HG02973 (cell line): Measurements from ENCODE around the gene TYW1.
"Not testable (repeated sequence)": the region's sequence is repeated elsewhere in the genome, so short reads cannot be mapped to it uniquely, and the experiment has no call there.

Experiments used
- ATAC-seq: cut with Tn5 transposase; IDR thresholded peaks from one replicate; pipeline ENCODE4 v1.9.1; 2021; ENCODE audit warnings: moderate library complexity; ENCODE audit not compliant: unreplicated experiment

Gene TYW1

DNA sequence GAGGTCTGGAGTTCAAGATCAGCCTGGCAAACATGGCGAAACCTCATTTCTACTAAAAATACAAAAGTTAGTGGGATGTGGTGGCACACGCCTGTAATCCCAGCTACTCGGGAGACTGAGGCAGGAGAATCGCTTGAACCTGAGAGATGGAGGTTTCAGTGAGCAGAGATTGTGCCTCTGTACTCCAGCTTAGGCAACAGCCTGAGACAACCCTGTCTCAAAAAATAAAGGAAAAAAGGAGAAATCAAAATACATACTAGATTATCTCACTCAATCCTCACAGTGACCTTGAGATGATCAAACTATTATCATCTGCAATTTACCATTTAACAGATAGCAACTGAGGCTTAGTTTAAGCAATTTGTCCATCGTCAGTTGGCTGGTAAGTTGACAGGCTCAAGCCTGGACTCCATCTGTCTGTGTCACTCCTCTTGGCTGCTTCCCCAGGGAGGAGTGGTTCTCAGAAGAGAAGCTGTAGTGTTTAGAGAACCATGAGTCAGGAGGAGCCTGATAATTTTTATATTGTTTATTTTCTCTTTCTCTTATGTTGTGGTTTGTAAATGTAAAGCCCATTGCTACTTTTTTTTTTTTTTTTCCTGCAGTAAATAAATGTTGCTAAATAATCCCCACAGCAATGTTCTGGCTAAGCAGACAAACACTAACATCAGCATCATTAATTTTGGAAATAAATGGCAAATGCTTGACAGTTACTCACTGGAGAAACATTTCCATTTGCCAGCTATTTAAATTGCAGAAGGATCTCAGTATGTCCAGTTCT, 46.3 kb downstream of the TYW1 start:
- not testable (repeated sequence) for ATAC-seq

DNA sequence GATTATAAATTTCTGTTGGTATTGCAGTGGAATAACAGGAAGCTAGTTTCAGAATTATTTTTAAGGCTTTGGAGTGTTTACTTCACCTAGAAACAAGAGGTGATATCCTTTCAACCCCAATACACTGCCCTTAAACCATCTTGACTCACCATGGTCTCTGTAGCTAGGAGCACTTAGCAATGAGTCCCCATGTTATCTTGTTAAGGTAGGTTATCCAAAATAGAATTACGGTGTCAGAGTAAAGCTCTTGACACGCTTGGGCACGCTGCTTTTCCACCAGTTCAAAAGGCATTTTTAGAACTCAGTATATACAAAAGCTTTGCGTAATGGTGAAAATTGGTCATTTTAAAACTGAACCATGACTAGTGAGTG, 46.9 kb downstream of the TYW1 start:
- ATAC-seq: not testable (repeated sequence)

DNA sequence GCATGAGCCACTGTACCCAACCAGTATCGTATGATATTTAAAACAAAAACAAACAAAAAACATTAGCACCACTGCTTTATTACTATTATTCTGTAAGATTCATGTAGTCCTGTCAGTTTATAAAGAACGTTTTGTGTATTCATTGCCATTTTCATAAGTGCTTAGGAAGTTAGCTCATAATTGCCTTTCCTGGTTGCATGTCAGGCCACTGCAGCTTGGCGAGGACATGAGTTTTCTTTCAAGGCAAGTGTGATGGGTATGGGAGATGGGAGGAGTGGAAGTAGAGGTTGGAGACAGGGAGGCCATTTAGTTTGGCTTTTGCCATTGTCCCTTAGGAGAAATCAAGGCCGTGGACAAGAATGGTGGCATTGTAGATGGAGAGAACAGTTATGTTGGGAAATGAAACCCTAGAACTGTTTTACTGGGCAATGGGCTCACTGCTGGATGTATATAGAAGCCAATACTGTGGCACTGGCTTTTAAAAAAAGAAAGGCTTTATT, 48.9 kb downstream of the TYW1 start:
- no peak for ATAC-seq

DNA sequence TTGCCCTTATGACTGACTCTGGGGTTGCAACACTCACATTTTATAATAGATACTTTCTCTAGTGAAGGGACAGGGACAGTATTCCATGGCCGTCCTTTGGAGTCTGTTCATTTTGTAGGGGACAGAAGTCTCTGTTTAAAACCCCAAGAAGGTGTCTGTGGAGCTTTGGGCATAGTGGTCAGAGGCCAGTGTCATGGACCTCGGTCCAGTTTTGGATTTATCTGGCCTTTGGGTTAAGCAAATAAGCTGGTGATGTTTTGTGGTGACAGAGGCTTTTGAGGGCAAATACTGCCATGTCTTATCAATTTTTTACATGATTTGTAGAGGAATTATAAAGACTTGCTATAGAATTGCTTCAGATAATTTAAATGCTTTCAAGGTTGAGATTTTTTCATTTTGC, 50.2 kb downstream of the TYW1 start:
- ATAC-seq: not testable (repeated sequence)

DNA sequence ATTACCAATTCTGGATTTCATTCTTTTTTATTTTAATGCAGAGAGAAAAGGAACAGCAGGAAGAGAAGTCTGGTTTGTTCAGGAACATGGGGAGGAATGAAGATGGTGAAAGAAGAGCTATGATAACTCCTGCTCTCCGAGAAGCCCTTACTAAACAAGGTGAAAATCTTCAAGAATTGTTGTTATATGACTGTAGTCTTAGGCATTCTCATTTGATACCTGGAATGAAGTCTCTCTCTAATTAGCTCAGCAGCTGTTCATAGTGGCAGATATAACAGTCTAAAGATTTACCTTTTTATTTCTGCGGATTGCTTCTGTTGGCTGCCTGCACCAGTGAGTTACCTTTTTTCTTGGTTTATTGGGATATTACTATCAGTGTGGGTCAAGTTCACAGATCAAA, 53.3 kb downstream of the TYW1 start:
- not testable (repeated sequence) for ATAC-seq

DNA sequence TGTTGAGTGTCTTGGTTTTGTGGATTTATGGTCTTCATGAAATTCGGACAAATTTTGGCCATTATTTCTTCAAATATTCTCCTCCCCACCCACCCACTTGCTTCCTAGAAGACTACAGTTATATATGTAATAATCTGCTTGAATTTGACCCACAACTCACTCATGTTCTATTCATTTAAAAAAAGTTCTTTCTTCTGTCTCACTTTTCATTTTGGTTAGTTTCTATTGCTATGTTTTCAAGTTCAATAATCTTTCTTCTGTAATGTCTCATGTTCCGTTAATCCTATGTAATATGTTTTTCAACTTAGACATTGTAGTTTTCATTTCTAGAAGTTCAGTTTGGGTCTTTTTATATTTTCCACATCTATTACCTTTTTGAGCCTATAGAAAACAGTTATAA, 55.5 kb downstream of the TYW1 start:
- ATAC-seq: not testable (repeated sequence)

DNA sequence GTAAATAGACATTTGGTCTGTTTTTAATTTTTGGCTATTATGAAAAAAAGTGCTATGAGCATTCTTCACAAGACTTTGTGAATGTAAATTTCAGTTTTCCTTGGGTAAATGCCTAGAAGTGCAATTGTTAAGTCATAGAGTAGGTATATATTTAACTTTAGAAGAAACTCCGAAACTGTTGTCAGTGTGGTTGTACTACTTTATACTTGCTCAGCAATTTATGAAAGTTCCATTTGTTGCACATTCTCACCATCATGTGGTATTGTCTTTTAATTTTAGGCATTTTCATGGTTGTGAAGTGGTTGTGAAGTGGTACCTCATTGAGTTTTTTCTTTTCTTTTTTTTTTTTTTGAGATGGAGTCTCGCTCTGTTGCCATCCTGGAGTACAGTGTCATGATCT, 60.0 kb downstream of the TYW1 start:
- no peak for ATAC-seq

DNA sequence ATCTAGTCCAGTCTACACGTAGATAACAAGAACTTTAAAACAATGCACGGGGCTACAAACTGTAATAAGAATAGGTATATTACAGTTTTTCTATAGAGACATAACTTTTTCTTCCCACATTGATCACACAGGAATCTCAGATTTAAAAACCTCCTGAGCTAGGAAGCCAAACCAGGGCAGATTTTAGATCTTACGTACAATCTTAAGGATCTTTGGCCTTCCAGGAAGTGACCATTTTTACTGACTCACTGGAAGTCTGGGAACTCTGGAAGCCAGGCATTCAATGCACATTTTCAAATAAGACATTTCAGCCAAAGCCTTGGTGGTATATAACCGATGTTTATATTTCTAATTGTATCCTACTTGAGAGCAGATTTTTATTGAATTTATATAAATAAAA, 64.7 kb downstream of the TYW1 start:
- ATAC-seq: not testable (repeated sequence)

DNA sequence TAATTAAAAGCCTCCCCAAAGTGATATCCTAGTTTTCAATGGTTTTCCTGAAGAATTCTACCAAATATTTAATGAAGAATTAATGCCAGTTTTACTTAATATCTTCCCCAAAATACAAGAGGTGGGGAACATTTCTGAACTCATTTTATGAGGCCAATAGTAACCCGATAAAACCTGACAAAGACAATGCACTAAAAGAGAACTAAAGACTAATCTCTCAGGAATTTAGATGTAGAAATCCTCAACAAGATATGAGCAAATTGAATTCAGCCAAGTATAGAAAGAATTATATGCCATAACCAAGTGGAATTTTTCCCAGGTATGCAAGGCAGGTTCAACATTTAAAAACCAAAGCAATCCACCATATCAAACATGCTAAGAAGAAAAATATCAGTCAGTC, 66.2 kb downstream of the TYW1 start:
- ATAC-seq: not testable (repeated sequence)

DNA sequence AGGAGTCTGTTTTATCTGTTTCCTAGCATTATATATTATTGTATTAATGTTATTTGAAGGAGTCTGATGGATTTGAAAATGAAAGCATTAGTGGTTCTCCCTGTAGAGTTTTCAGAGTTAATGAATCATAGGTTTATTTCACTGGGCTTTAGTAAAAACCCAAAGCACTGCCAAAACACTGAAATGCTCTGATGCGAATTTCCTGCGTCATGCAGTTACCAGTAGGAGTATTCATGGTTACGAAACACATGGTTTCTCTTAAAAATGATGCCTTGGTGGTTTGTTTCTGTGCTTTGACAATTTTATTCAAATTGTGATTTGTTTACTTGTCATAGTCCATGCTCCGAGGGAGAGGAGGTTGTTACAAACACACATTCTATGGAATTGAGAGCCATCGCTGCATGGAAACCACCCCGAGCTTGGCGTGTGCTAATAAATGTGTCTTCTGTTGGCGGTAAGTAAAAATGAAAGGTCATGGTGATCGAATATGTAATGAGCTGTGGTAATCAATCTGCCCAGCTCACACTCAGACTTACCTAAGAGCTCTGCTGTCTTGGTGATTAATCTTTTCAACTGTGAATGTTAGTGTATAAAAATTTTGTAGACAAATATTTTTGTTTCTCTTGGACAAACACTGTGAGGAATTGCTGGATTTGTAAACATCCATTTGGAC, 70.5 kb downstream of the TYW1 start:
- ATAC-seq: not testable (repeated sequence)

DNA sequence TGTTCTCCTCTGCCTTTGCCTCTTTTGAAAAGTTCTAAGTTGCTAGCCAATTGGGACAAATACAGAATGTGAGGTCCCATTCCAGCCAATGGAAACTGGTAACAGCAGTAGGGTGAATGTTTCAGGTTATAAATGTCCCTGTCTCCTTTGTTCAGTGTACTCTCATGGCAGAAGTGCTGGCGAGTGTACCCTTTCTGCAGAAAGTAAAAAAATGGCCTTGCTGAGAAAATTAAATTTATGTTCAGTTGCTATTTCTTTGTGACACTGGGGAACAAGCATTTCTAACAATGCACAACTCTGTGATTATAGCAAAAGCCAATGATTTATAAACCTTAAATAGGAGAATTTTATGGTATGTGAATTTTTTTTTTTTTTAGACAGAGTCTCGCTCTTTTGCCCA, 79.5 kb downstream of the TYW1 start:
- not testable (repeated sequence) for ATAC-seq

DNA sequence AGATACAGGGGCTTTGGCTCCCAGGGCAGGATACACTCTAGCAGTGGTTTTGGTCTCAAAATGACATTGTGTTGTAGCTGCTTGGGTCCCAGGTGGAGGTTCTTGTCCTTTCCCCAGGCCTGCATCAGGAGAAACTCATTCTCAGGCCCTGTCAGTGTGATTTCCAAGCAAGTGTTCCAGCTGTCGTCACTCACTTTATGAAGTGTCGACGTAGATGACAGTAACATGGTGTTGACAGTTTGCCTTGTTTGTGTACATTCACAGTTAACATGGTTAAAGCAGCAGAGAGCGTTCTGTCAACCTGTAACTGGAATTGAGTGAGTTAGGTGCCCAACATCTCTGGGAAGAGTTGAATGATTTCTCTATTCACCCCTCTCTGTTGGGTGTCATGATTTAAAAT, 86.2 kb downstream of the TYW1 start:
- ATAC-seq: not testable (repeated sequence)

DNA sequence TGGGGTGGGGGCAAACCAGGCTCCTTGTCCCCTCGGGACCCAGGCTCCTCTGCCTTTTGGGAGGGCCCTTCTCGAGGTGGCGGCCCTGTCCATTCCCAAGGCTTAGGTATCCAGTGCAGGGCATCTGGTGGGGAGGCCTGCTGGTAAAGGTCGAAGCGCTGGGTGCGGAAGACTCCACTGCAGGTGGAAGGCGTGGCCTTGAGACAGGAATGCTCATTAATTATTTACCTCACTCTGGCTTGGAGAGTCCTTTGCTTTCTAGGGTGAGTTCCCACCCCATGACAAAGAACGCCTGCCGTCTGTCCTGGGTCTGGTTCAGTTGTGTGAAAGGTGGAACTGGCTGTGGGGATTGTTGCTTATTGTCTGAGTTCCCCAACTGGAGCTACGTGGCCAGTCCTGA, 92.6 kb downstream of the TYW1 start:
- ATAC-seq: not testable (repeated sequence)

DNA sequence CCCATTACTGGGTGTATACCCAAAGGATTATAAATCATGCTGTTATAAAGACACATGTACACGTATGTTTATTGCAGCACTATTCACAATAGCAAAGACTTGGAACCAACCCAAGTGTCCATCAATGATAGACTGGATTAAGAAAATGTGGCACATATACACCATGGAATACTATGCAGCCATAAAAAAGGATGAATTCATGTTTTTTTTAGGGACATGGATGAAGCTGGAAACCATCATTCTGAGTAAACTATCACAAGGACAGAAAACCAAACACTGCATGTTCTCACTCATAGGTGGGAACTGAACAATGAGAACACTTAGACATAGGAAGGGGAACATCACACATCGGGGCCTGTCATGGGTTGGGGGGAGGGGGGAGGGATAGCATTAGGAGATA, 94.4 kb downstream of the TYW1 start:
- not testable (repeated sequence) for ATAC-seq

DNA sequence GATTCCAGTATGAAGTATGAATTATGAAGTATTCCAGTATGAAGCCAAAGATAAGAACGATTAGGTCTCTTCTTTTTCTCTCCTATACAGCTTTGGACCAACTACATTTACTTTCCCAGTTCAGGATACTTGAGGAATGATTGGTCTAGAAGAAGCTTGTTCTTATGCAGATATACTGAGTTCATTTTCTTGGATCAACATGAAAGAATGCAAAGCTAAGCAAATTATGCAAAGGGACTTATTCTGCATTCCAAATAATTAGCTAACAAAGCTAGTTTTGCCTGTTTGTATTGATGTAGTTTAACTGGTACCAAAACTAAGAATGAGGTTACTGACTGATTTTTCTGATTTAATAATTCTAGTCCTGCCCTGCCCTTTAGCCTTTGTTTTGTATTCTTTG, 101.4 kb downstream of the TYW1 start:
- ATAC-seq: not testable (repeated sequence)

DNA sequence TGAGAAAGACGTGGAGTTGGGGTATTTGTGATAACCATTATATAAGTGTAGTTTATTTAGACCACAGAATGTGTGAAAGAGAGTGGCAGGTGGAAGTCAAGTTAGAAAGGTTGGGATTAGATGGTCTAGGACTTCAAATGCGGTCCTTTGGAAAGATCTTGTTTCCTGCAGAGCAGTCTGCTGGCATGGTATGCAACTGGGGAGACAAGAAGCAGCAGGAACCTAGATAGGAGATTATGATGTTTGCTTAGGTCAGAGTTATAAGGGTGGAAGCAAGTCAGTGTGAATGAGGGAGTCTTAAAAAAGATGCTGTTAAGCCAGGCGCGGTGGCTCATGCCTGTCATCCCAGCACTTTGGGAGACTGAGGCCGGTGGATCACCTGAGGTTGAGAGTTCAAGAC, 102.8 kb downstream of the TYW1 start:
- ATAC-seq: not testable (repeated sequence)

DNA sequence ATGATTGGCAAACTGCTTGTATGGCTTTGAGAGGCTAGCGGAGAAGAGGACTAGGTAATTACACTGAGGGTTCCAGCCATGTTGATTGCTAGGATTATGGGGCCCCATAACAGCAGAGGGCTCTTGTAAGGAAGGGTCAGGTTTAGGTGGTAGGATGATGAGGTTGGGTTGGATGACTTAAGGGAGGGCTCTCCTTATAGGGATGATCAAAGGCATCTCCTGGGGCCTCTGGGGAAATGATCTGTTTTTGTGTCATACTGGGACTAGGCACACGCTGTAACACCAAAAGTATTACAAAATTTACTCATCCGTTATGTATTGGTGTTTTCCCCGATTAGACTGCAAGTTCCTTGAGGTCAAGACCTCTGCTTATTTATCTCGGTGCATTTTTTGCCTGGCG, 103.4 kb downstream of the TYW1 start:
- not testable (repeated sequence) for ATAC-seq

DNA sequence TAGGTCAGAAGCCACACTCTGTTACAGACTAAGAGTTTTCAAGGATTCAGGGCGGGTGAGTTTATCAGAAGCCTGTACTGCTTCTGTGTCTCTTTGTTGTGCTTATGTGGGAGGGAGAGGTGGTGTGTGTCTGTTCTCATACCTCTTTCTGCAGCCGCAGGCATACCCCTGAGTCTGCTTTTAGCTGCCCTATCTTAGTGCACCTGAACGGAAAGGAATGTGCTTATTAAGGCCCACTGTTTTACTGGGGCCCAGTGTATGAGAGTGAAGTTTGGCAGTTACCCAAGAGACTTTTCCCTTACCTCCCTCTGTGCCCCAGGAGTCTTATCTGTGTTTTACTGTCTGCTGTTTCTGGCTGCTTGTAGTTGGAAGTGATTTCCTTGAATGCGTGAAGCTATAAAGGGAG, 104.3 kb downstream of the TYW1 start:
- ATAC-seq: no peak

DNA sequence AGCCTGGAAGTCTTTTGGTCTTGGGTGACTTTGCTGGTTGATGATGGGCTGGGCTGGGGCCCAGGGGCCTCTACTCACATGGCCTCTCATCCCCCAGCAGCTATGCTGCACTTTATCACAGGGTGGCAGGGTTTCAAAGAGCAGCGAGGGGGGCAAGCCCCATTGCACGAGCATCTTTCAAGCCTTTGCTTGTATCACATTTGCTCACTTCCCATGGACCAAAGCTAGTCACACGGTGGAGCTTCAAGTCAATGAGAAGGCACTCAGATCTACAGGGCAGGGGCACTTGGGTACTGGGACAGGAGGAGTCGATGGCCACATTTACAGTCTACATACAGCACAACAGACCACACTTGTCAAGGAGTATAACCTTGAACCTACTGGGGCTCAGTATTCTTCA, 108.3 kb downstream of the TYW1 start:
- not testable (repeated sequence) for ATAC-seq

DNA sequence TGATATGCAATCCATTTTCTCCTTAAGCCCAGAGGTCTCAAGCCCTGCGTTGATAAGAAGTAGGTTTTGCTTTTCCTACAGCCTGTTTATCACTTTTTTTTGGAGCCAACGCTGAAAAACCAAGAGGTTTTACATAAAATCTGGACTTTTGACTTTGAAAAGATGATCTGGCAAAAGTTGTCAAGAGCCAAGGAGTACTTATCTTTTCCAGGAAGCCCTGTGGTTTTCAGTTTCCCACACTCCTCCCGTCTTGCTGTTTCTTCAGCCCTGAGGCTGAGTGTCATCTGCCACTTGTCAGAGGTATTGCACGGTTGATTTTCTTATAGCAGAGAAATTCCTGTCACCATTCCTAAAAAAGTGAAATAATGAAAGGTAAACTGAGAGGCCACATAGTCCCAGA, 108.7 kb downstream of the TYW1 start:
- no peak for ATAC-seq

DNA sequence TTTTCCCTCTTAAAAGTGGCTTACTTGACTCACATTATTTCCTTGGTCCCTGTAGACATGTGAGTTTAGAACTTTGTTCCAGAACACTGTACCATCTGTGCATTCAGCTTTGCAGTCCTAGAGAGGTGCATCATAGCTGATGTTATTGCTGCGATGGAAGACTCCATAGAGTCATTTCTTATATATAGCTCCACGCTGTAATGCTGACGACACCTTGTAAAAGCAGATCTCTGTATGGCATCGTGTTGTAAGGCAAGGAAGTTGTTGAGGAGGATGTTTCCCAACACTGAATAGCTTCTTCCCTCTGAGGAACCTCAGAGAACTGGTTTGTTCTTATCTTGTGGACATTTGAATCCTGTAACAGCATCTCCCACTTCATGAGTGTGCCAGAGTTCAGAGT, 109.6 kb downstream of the TYW1 start:
- not testable (repeated sequence) for ATAC-seq

DNA sequence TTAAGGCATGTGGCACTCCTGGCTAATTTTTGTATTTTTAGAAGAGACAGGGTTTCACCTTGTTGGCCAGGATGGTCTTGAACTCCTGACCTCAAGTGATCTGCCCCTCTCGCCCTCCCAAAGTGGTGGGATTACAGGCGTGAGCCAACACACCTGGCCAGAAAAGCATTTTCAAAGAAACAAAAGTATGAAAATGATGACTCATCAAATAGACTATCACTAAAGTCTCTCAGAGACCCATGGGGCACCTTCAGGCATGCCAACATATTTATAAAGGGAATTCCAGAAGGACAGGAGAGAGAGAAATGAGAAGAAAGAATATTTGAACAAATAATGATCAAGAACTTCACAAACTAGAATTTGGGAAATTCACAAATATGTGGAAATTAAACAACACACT, 114.7 kb downstream of the TYW1 start:
- not testable (repeated sequence) for ATAC-seq
